ENCODE results near the gene IGDCC3. TPM values are rescaled to one million over a fixed set of nuclear protein-coding genes. Genes with fewer than 3 reads are reported as not detected.

The IGDCC3 gene
- total and polyA plus RNA-seq, 10 of the 15 experiments (the other 5 are each of a cell fraction or from before 2014, with no cell fraction given): 0.10 to 0.20 (median 0.15) TPM; not detected in 7

DNA sequence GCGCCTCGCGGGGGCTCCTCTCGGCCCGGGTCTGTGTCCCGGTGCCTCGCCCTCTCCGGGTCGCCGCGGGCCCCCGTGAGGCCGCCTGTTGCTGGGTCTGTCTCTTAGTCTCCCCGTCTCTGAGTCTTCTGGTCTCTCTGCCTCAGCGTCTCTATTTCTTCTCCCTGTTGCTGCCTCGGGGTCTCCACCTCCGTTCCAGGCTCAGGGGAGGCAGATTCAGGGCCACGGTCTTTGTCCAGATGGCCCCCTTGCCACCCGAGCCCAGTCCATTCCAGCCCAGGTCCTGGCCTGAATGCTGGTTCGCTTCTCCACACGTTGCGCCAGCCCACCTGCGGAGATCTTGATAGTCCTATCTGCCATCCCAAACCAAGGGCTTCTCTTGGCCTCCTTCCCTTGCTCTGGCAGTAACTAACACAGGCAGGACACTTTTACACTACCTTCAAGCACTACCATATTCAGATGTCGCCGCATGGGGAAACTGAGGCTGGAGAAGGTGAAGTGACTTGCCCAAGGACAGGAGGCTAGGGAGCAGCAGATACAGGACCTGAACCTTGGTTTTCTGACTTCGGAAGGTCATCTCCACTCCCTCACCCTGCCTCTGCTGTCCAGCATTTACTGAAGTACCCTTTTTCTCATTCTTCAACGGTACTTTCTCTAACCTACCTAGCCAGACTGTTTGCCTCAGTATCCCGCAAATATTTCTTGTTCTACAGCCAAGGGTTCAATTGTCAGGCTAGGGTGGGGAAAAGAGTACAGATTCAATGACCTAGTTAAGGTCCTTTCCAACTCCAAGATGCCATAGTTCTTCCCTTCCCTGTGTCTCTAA is 45.6 kb upstream of the IGDCC3 start:
- H3K36me3 ChIP-seq (ENCODE audit: control insufficient read depth in 2 of 2, insufficient read depth in 2 of 2, low read length in 1 of 2): no peaks in the 10 kb centered on the region
- intact Hi-C loops (cut with micrococcal nuclease; ENCODE audit: unreplicated experiment) (no loop called here), in situ Hi-C loops (cut with MboI) (no loop called here)
- ChIA-PET SMC1A (ENCODE audit: uncharacterized antibody, unreplicated experiment) (no interaction called here), POLR2A (no interaction called here), CTCF (no interaction called here), RAD21 (ENCODE audit: unreplicated experiment) (no interaction called here)
- 27% methylated on average over 25 of the region's 28 CpGs for WGBS (ENCODE audit: insufficient coverage, insufficient replicate concordance, low lambda C conversion rate, missing lambda C conversion rate)
- H3K79me2 ChIP-seq (ENCODE audit: control insufficient read depth, insufficient read depth, low read length): no peaks in the 10 kb centered on the region
- TF ChIP-seq ZNF622 (IDR thresholded peaks at IDR 0.05) (no peak), SUPT20H (IDR thresholded peaks at IDR 0.05; ENCODE audit: borderline replicate concordance, control insufficient read depth, low read depth, low read length) (no peak), MTA3 (IDR thresholded peaks at IDR 0.05; ENCODE audit: borderline replicate concordance, low read length) (no peak), PAX5 (IDR thresholded peaks at IDR 0.05; ENCODE audit: borderline replicate concordance, low read depth, low read length) (no peak), IKZF2 (IDR thresholded peaks at IDR 0.05) (no peak), RAD51 (IDR thresholded peaks at IDR 0.05) (no peak), SREBF1 (IDR thresholded peaks at IDR 0.05; ENCODE audit: low read length) (no peak), SP1 (IDR thresholded peaks at IDR 0.05; ENCODE audit: low read depth, low read length) (no peak), KLF5 (IDR thresholded peaks at IDR 0.05; ENCODE audit: partially characterized antibody) (no peak), ETV6 (conservative IDR thresholded peaks at IDR 0.05 in 1 of 2, IDR thresholded peaks at IDR 0.05 in 1 of 2; ENCODE audit: borderline replicate concordance in 1 of 2, low read depth in 1 of 2) (no peak), BCL11A (IDR thresholded peaks at IDR 0.05; ENCODE audit: low read depth, low read length) (no peak), CBX5 (IDR thresholded peaks at IDR 0.05; ENCODE audit: low read depth) (no peak), TCF7 (IDR thresholded peaks at IDR 0.05; ENCODE audit: borderline replicate concordance) (no peak), POLR2AphosphoS2 (IDR thresholded peaks at IDR 0.05; ENCODE audit: low read depth, low read length) (no peak), PML (IDR thresholded peaks at IDR 0.05; ENCODE audit: low read length) (no peak), CHD1 (IDR thresholded peaks at IDR 0.05; ENCODE audit: low read depth, low read length) (no peak), TCF12 (IDR thresholded peaks at IDR 0.05; ENCODE audit: low read depth, low read length) (no peak), CBX3 (IDR thresholded peaks at IDR 0.05; ENCODE audit: borderline replicate concordance, low read depth) (no peak), ZNF384 (IDR thresholded peaks at IDR 0.05; ENCODE audit: borderline replicate concordance, low read depth, low read length) (no peak)
- no peak overlapping the region for H3K9ac ChIP-seq (ENCODE audit: control insufficient read depth, insufficient read depth, low read length)
- peaks cover 7% of the 10 kb centered on the region for H3K4me1 ChIP-seq (ENCODE audit: control insufficient read depth, insufficient read depth, low read length)
- FAIRE-seq: no peak
- no peak for DNase-seq (ENCODE audit: low read depth, low spot score)
- H3K9me3 ChIP-seq (replicated peaks; ENCODE audit: control insufficient read depth, insufficient read depth, low read length): no peaks in the 10 kb centered on the region
- no peak overlapping the region for H3K4me3 ChIP-seq
- no peak for ATAC-seq
- H3K4me2 ChIP-seq (ENCODE audit: control insufficient read depth, insufficient read depth): no peak overlapping the region; the same call in 1 of the 2 replicates
- BruUV-seq (replicated peaks): no TSS peak
- H2AFZ ChIP-seq (ENCODE audit: control insufficient read depth, low read depth, low read length): no peak overlapping the region; the same call in 1 of the 2 replicates
- no peaks in the 10 kb centered on the region for H4K20me1 ChIP-seq (ENCODE audit: control insufficient read depth, insufficient read depth)
- no peak overlapping the region for H3K27ac ChIP-seq (ENCODE audit: control insufficient read depth, insufficient read depth)
- H3K27me3 ChIP-seq (replicated peaks in 1 of 2; ENCODE audit: control insufficient read depth in 2 of 2, insufficient read depth in 2 of 2, low read length in 1 of 2): peaks cover 2 to 11% of the 10 kb centered on the region in 2 experiments
